GM23338 (cell line): ENCODE measurements around the gene KCNH4.

Experiments used
- CTCF ChIP-seq, 2 experiments: fragments of 200-600 bp in 1 of 2; sonication (generic) in 1 of 2; conservative IDR thresholded peaks; 2 replicates each; pipeline versions ENCODE4 v1.5.1 to v1.6.1; 2016 to 2017; ENCODE audit warnings: antibody characterized with exemption in 2 of 2, low read depth in 2 of 2, mild to moderate bottlenecking in 2 of 2, moderate library complexity in 1 of 2
- EZH2 ChIP-seq: fragments of 200-600 bp; sonication (generic); IDR thresholded peaks from one replicate; pipeline ENCODE4 v1.8.0; 2017; ENCODE audit warnings: antibody characterized with exemption, mild to moderate bottlenecking, low read depth; ENCODE audit not compliant: unreplicated experiment
- EZH2phosphoT487 ChIP-seq: fragments of 200-600 bp; sonication (generic); IDR thresholded peaks from one replicate; pipeline ENCODE4 v1.8.1; 2018; ENCODE audit warnings: antibody characterized with exemption; ENCODE audit not compliant: unreplicated experiment
- POLR2AphosphoS5 ChIP-seq: IDR thresholded peaks from 2 replicates; pipeline ENCODE4 v1.6.1; 2016; ENCODE audit warnings: antibody characterized with exemption, low read depth
- REST ChIP-seq: IDR thresholded peaks from one replicate; pipeline ENCODE4 v1.6.1; 2018; ENCODE audit warnings: antibody characterized with exemption; ENCODE audit not compliant: unreplicated experiment

GRCh38 chr17:42201458-42201772 is 20.5 kb upstream of the KCNH4 start:
- no peak for TF ChIP-seq CTCF (conservative IDR thresholded peaks at IDR 0.05; ENCODE audit: low read depth in 2 of 2)
- no peak for TF ChIP-seq REST
- no peak for TF ChIP-seq POLR2AphosphoS5
- TF ChIP-seq EZH2phosphoT487 = no peak
- TF ChIP-seq EZH2 = no peak
